Measurements from ENCODE around the gene ENPP6.

ENPP6 gene

DNA sequence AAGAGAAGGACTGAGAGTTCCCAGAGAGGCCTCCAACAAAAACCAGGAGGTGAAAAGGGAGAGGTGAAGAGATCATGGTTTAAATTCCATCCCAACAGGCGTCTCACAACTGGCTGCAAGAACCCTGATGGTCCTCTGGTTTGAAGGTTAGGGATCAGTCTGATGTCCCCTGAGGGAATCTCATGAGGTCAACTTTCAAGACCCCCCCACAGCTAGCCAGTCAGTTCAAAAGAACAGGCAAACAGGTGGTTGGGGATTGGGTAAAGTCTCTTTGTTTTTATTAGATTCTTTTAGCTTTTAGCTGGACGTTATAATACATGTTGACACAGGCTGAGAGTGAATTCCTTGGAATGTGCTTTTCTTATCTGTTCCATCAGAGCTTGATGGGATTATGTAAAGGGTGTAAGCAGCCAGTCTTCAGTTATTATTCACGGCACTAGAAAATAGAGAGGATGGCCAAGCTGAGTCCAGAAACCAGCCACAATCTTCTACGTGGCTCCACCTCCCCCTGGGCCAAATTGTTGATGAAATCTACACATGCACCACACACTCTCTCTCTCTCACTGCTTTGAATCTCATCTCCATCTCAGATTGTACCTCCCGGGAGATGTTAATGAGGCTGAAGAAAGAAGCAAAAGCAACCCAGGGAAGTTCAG, 20.8 kb downstream of the ENPP6 start:
- Histone ChIP-seq H3K9me3 (ENCODE audit: low read length) (no peaks in the 10 kb centered on the region), H3K36me3 (ENCODE audit: insufficient read depth, low read length) (no peaks in the 10 kb centered on the region)
- TF ChIP-seq, protein P1, sequence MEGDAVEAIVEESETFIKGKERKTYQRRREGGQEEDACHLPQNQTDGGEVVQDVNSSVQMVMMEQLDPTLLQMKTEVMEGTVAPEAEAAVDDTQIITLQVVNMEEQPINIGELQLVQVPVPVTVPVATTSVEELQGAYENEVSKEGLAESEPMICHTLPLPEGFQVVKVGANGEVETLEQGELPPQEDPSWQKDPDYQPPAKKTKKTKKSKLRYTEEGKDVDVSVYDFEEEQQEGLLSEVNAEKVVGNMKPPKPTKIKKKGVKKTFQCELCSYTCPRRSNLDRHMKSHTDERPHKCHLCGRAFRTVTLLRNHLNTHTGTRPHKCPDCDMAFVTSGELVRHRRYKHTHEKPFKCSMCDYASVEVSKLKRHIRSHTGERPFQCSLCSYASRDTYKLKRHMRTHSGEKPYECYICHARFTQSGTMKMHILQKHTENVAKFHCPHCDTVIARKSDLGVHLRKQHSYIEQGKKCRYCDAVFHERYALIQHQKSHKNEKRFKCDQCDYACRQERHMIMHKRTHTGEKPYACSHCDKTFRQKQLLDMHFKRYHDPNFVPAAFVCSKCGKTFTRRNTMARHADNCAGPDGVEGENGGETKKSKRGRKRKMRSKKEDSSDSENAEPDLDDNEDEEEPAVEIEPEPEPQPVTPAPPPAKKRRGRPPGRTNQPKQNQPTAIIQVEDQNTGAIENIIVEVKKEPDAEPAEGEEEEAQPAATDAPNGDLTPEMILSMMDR (IDR thresholded peaks at IDR 0.05; ENCODE audit: low read length) = no peak
- TF ChIP-seq EZH2 (IDR thresholded peaks at IDR 0.05; ENCODE audit: borderline replicate concordance, low read length) = no peak

DNA sequence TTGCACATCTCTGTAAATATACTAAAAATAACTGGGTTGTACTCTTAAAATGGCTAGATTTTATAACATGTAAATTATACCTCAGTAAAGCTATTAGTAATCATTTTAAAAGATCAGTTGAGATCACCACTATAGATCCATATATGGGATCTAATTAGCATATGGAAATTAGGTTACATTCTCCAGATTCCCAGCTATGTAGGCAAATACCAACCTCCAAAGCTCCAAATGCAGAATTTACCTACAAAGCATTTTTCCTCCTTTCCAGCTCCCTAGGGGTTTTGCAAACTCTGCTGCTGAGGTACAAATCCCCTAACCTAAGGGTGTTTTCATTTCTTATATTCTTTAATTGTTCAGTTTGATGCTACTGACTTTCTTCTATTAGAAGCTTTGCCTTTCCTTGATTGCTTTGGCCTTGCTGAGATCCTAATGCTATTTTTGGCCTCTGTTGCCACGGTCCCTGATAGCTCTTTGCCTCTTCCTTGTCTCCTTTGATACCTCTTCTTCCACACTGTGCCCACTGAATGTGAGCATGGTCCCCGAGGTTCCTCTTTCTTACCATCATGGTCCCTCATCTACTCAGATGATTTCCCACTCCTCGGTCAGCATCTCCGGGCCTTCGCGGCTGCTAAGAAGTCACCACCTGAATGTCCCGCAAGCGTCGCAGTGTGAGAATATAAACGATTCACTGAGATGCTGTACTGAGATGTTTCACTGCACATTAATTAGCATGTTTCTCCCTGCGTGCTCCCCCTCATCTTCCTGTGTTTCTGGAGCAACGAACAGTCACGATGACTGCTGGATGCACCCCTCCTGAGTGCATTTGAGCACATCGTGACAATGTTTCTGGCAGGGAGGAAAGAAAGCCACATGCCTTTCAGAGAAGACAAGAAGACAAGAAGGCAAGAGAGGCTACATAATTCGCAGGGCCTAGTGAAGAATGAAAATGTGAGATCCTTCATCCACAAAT, 23.8 kb downstream of the ENPP6 start:
- H3K79me2 ChIP-seq (ENCODE audit: insufficient read depth, low read length) = no peaks in the 10 kb centered on the region
- TF ChIP-seq, protein P1 (IDR thresholded peaks at IDR 0.05; ENCODE audit: low read length) = no peak
- no peak for TF ChIP-seq EZH2 (IDR thresholded peaks at IDR 0.05; ENCODE audit: borderline replicate concordance, low read length)
- no peak overlapping the region for H3K27ac ChIP-seq (ENCODE audit: low read depth, low read length, poor library complexity, severe bottlenecking)
- H3K4me1 ChIP-seq (ENCODE audit: insufficient read depth, low read length, severe bottlenecking) = no peaks in the 10 kb centered on the region
- no peaks in the 10 kb centered on the region for H4K20me1 ChIP-seq (ENCODE audit: insufficient read depth, low read length)
- H3K4me2 ChIP-seq (ENCODE audit: low read length) = no peak overlapping the region
- H3K9ac ChIP-seq (ENCODE audit: low read length) = no peak overlapping the region
- no peaks in the 10 kb centered on the region for H3K36me3 ChIP-seq (ENCODE audit: insufficient read depth, low read length)
- H3K27me3 ChIP-seq (ENCODE audit: insufficient read depth, low read length) = 0 out of 2 replicates have a peak, but pooled peaks cover 5% of the 10 kb centered on the region
- H3F3A ChIP-seq (ENCODE audit: insufficient read depth, low read length) = no peaks in the 10 kb centered on the region
- H2AFZ ChIP-seq (ENCODE audit: low read length) = no peak overlapping the region
- H3K9me3 ChIP-seq (ENCODE audit: low read length) = no peaks in the 10 kb centered on the region
- H3K9me2 ChIP-seq (ENCODE audit: low read depth, low read length) = no peaks in the 10 kb centered on the region
- H3K4me3 ChIP-seq (ENCODE audit: low read depth, low read length, poor library complexity, severe bottlenecking) = no peak overlapping the region

More for the DNA sequence above, 20.8 kb downstream of the ENPP6 start:
- Histone ChIP-seq H3K4me2 (ENCODE audit: low read length) (no peak overlapping the region), H3K4me1 (ENCODE audit: insufficient read depth, low read length, severe bottlenecking) (no peaks in the 10 kb centered on the region), H4K20me1 (ENCODE audit: insufficient read depth, low read length) (no peaks in the 10 kb centered on the region), H3K9me2 (ENCODE audit: low read depth, low read length) (no peaks in the 10 kb centered on the region), H3K27me3 (ENCODE audit: insufficient read depth, low read length) (0 out of 2 replicates have a peak, but pooled peaks cover 5% of the 10 kb centered on the region), H3K4me3 (ENCODE audit: low read depth, low read length, poor library complexity, severe bottlenecking) (no peak overlapping the region), H3F3A (ENCODE audit: insufficient read depth, low read length) (no peaks in the 10 kb centered on the region), H3K27ac (ENCODE audit: low read depth, low read length, poor library complexity, severe bottlenecking) (no peak overlapping the region), H2AFZ (ENCODE audit: low read length) (no peak overlapping the region), H3K79me2 (ENCODE audit: insufficient read depth, low read length) (no peaks in the 10 kb centered on the region), H3K9ac (ENCODE audit: low read length) (no peak overlapping the region)

DNA sequence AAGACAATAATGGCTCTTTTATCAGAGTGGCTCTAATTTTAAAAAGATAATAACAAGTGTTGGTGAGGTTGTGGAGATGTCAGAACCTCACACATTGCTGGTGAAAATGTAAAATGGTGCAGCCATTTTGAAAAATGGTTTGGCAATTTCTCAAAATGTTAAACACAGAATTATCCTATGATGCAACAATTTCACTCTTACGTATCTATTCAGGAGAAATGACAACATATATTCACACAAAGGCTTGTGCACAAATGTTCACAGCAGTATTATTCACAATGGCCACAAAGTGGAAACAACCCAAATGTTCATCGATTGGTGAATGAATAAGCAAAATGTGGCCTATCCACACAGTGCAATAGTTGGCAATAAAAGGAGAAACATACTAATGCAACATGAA, 24.7 kb downstream of the ENPP6 start:
- Histone ChIP-seq H3K79me2 (ENCODE audit: insufficient read depth, low read length) (no peaks in the 10 kb centered on the region), H3F3A (ENCODE audit: insufficient read depth, low read length) (no peaks in the 10 kb centered on the region), H2AFZ (ENCODE audit: low read length) (no peak overlapping the region), H3K27ac (ENCODE audit: low read depth, low read length, poor library complexity, severe bottlenecking) (no peak overlapping the region), H3K9ac (ENCODE audit: low read length) (no peak overlapping the region), H4K20me1 (ENCODE audit: insufficient read depth, low read length) (no peaks in the 10 kb centered on the region), H3K9me2 (ENCODE audit: low read depth, low read length) (no peaks in the 10 kb centered on the region), H3K4me1 (ENCODE audit: insufficient read depth, low read length, severe bottlenecking) (no peaks in the 10 kb centered on the region), H3K36me3 (ENCODE audit: insufficient read depth, low read length) (no peaks in the 10 kb centered on the region), H3K4me3 (ENCODE audit: low read depth, low read length, poor library complexity, severe bottlenecking) (no peak overlapping the region), H3K9me3 (ENCODE audit: low read length) (no peaks in the 10 kb centered on the region), H3K27me3 (ENCODE audit: insufficient read depth, low read length) (0 out of 2 replicates have a peak, but pooled peaks cover 5% of the 10 kb centered on the region), H3K4me2 (ENCODE audit: low read length) (no peak overlapping the region)
- no peak for TF ChIP-seq EZH2 (IDR thresholded peaks at IDR 0.05; ENCODE audit: borderline replicate concordance, low read length)
- TF ChIP-seq, protein P1 (IDR thresholded peaks at IDR 0.05; ENCODE audit: low read length) = no peak
